Progenitor cell of endocrine pancreas (in vitro differentiated cells): ENCODE results near the gene SH3D19. TPM values are rescaled to one million over a fixed set of nuclear protein-coding genes. Genes with fewer than 3 reads are reported as not detected.
A peak's percentile ranks its signal among the peaks of the same experiment; 100 is the strongest.
"Not testable (repeated sequence)": the region's sequence is repeated elsewhere in the genome, so short reads cannot be mapped to it uniquely, and the experiment has no call there.

Experiments used
- DNase-seq: peaks from one replicate; pipeline ENCODE4 v3.0.0; 2021; ENCODE audit warnings: low spot score; ENCODE audit not compliant: unreplicated experiment
- H3K27ac Mint-ChIP-seq: 2 replicates; pipeline ENCODE4 v1.8.0; 2021; ENCODE audit warnings: mild to moderate bottlenecking, moderate library complexity, mixed read lengths
- H3K27me3 Mint-ChIP-seq: 2 replicates; pipeline ENCODE4 v1.8.0; 2021; ENCODE audit warnings: mixed read lengths
- H3K36me3 Mint-ChIP-seq: 2 replicates; pipeline ENCODE4 v1.8.0; 2022; ENCODE audit warnings: mixed read lengths; ENCODE audit not compliant: insufficient read depth
- H3K4me1 Mint-ChIP-seq: 2 replicates; pipeline ENCODE4 v1.8.0; 2021; ENCODE audit warnings: low read depth, mixed read lengths
- H3K4me3 Mint-ChIP-seq: 2 replicates; pipeline ENCODE4 v1.8.0; 2021; ENCODE audit warnings: low read depth, mild to moderate bottlenecking, moderate library complexity, mixed read lengths
- H3K9me3 Mint-ChIP-seq: 2 replicates; pipeline ENCODE4 v1.8.0; 2021; ENCODE audit warnings: low read depth, mixed read lengths
- total RNA-seq: library from RNA; stranded (reverse); gene quantifications from 2 replicates; pipeline ENCODE4 v1.2.1, GENCODE V29; 2021
- TF ChIP-seq, protein P1 (sequence below): fragments of 200-600 bp; sonication (generic); IDR thresholded peaks from one replicate; pipeline ENCODE4 v1.5.0; 2021; ENCODE audit warnings: antibody characterized with exemption, mild to moderate bottlenecking; ENCODE audit not compliant: unreplicated experiment

Gene SH3D19
- total RNA-seq, 1 donor from 2014 or later: 35.5 TPM

DNA sequence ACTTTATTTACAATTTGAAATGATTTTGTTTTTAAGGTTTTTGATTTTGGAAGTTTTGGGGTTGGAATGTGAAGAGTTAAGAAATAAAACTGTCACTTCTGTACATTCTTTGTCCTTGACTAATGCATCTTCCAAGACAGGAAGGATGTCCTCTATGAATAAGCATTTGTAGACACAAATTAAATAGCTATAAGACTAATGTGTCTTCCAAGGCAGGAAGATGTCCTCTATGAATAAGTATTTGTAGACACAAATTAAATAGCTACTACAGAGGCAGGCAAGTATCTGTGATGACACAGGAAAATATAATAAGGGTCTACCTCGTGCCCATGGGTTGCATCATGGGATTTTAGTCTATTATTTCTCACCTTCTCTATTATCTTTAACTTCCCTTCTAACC, 33.9 kb downstream of the SH3D19 start:
- Mint-ChIP-seq H3K4me3 (no peak overlapping the region), H3K36me3 (peaks cover 13% of the 10 kb centered on the region), H3K9me3 (peaks cover 4% of the 10 kb centered on the region), H3K27ac (no peak overlapping the region), H3K4me1 (peaks cover 15% of the 10 kb centered on the region), H3K27me3 (no peaks in the 10 kb centered on the region)
- TF ChIP-seq, protein P1, sequence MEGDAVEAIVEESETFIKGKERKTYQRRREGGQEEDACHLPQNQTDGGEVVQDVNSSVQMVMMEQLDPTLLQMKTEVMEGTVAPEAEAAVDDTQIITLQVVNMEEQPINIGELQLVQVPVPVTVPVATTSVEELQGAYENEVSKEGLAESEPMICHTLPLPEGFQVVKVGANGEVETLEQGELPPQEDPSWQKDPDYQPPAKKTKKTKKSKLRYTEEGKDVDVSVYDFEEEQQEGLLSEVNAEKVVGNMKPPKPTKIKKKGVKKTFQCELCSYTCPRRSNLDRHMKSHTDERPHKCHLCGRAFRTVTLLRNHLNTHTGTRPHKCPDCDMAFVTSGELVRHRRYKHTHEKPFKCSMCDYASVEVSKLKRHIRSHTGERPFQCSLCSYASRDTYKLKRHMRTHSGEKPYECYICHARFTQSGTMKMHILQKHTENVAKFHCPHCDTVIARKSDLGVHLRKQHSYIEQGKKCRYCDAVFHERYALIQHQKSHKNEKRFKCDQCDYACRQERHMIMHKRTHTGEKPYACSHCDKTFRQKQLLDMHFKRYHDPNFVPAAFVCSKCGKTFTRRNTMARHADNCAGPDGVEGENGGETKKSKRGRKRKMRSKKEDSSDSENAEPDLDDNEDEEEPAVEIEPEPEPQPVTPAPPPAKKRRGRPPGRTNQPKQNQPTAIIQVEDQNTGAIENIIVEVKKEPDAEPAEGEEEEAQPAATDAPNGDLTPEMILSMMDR: no peak
- no peak for DNase-seq

DNA sequence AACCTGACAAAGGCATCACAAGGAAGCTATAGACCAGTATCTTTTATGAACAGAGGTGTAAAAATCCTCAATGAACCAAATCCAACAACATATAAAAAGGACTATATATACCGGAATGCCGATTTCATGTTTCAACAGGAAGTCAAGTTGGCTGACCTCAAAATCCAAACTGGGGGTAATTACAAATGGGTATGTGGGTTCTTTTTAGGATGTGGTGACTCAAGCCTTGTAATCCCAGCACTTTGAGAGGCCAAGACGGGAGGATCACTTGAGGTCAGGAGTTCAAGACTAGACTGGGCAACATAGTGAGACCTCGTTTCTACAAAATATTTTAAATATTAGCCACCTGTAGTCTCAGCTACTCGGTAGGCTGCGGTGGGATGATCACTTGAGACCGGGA, 38.0 kb downstream of the SH3D19 start:
- no peak for DNase-seq
- Mint-ChIP-seq H3K27me3 (no peaks in the 10 kb centered on the region), H3K27ac (no peak overlapping the region), H3K9me3 (peaks cover 9% of the 10 kb centered on the region), H3K4me1 (no peaks in the 10 kb centered on the region), H3K36me3 (peaks cover 11% of the 10 kb centered on the region), H3K4me3 (no peak overlapping the region)
- TF ChIP-seq, protein P1: no peak

DNA sequence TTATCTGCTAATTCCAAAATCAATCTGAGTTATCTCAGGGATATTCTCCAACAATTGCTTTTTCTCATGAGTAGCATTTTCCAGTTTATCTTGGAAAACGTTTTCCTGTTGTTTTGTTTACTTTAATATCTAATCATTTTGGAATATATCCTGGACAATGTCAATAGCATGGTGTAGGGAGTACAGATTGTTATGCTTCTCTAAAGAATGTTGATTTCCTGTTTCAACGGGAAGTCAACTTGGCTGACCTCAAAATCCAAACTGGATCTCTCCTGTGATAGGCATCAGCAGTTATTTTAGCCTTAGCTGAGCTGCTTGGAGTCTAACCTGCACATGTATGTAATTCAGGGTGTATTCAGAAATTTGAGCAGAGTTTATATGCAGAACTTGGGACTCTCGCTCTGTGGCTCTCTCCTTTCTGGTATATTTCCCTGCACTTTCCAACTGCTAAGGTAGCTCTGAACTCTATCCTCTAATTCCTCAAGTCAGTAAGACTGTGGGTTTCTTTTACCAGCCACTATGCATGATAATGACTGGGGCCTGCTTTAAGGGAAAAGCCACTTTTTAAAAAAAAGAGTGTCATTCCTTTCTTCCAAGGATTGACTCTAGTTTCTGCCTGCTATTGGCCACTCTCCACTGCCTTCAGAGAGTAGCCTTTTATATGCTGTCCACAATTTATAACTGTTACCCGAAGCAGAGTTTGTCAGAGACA, 40.7 kb downstream of the SH3D19 start:
- DNase-seq: no peak
- H3K27ac Mint-ChIP-seq: no peak overlapping the region
- peaks cover 5% of the 10 kb centered on the region for H3K9me3 Mint-ChIP-seq

DNA sequence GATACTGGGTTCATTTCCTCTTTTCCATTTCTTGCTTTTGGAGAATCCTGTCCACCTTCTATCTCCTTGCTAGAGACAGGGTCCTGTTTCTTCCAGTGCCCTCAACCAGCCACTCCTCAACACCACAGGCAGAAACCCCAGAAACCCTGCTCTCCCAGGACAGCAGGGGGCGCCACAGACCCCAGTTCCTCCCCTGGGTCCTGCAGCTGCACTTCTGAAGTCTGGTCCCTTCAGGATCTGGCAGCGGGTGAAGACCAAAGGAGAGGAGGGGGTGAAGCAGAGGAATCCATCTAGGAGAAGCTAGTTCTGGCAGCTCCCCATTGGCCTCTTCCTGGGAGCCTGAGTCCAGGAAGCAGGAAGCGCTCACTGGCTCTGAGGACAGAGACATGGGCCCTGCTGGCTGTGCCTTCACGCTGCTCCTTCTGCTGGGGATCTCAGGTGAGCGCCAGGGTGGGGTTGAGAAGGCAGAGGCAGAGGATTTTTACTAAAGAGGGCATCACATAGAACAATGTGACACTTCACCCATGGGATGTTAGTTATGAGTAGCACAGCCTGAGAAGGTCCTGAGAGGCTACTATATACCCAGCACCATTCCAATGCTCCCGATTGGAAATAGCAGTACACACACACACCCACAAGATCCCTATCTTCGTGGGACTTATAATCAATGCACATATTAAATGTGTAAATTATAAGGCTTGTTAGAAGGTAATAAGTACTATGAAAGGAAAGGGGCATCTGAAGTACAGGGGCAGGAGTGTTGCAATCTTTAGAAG, 48.4 kb downstream of the SH3D19 start, which contains the start of gene PRSS48:
Gene PRSS48, plus strand, starts transcription at position 375 of the 776 bp plus-strand sequence. Its CDS starts 12 bp downstream, at position 387.
- H3K27ac Mint-ChIP-seq: no peak within 1 kb of the TSS
- DNase-seq: peak; percentile 40
- H3K4me1 Mint-ChIP-seq: peaks cover 8% of the 10 kb centered on the region
- H3K27me3 Mint-ChIP-seq: no peaks in the 10 kb centered on the region
- H3K9me3 Mint-ChIP-seq: no peaks in the 10 kb centered on the region
- no peaks in the 10 kb centered on the region for H3K36me3 Mint-ChIP-seq
- no peak within 1 kb of the TSS for H3K4me3 Mint-ChIP-seq
- TF ChIP-seq, protein P1: peak; percentile 84

More for the DNA sequence above, 40.7 kb downstream of the SH3D19 start:
- TF ChIP-seq, protein P1: no peak
- H3K36me3 Mint-ChIP-seq: peaks cover 2% of the 10 kb centered on the region
- peaks cover 8% of the 10 kb centered on the region for H3K4me1 Mint-ChIP-seq
- no peaks in the 10 kb centered on the region for H3K27me3 Mint-ChIP-seq
- no peak overlapping the region for H3K4me3 Mint-ChIP-seq

DNA sequence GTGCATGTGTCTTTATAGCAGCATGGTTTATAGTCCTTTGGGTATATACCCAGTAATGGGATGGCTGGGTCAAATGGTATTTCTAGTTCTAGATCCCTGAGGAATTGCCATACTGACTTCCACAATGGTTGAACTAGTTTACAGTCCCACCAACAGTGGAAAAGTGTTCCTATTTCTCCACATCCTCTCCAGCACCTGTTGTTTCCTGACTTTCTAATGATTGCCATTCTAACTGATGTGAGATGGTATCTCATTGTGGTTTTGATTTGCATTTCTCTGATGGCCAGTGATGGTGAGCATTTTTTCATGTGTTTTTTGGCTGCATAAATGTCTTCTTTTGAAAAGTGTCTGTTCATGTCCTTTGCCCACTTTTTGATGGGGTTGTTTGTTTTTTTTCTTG, 56.5 kb downstream of the SH3D19 start:
- not testable (repeated sequence) for H3K9me3 Mint-ChIP-seq, H3K27ac Mint-ChIP-seq, H3K36me3 Mint-ChIP-seq, H3K27me3 Mint-ChIP-seq, H3K4me3 Mint-ChIP-seq, DNase-seq
- peaks cover 11% of the 10 kb centered on the region for H3K4me1 Mint-ChIP-seq
